Measurements from ENCODE around the gene DNASE1L1.

Gene DNASE1L1

DNA sequence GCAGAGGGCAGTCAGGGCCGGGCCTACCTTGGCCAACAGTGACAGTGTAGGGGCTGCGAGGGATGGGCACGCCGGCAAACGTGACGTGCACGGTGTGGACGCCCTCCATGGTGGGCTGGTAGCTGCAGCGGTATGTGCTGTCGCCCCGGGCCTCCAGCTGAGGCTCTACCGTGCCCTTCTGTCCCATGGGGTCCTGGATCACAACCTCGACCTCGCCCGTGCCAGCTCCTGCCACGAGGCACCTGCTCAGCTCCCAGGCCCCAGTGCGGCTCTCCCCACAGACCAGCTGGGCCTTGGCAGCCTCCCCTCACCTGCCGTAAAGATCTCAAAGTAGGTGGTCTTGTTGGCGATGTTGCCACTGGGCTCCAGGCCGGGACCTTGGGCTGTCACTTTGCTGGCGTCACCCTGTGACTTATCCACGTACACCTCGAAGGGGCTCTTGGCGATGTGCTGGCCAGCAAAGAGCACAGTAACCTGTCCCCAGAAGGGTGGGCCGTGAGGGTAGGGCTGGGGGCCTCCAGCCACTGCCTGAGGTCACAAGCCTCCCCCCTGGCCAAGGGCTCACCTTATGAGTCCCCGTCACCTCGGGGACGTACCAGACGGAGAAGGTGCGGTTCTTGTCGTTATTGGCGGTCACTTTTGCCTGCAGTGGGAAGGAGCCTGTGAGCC, 42.9 kb downstream of the DNASE1L1 start:
- no peak for DNase-seq

DNA sequence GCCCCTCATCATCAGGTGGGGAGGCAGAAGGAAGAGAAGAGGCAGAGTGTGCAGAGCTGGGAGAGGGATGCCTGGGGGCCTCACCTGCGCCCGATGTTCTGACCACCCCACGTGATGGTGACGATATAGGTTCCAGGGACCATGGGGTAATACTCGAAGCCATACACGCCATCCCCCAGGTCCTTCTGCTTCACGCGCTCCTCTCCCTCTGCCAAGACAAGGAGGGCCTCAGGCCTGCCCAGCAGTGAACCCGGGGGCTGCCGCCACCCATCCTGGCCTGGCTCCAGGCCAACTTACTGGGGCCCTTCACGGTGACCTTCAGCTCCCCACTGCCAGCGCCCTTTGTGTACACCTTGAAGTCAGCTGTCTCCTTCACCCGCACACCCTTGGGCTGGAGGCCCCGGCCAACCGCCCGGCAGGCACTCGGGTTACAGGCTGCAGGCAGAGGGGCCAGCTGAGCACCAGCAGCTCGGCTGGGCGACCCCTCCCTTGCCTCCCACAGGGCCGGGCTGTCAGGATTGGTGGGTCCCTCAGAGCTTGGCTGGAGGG, 43.9 kb downstream of the DNASE1L1 start:
- no peak for DNase-seq

DNA sequence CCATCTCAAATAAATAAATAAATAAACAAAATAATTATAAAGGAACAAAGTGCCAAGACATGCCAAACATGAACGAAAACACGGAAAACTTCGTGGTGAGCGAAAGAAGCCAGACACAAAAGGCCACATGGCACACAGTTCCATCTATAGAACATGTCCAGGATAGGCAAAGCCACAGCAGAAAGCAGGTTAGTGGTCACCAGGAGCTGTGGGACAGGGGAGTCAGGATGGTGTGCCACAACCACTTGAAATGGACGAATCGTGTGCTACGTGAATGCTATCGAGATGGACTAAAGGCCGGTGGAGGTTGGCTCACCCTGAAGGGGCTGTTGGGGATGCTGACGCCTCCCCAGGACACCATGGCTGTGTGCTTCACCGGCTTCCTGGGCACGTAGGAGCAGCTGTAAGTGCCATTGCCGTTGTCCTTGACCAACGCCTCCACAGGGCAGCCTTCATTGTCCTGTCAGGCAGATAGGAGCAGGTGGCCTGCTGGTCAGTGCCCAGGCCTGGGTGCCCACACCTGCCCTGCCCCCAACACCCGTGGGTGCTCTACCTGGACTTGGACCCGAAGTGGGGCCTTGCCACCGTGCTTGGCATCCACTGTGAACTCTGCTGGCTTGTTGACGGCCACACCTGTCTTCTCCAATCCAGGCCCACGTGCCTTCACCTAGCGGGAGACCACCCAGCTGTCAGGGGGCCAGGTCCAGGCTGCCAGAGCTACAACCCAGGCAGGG, 45.2 kb downstream of the DNASE1L1 start:
- DNase-seq: no peak

DNA sequence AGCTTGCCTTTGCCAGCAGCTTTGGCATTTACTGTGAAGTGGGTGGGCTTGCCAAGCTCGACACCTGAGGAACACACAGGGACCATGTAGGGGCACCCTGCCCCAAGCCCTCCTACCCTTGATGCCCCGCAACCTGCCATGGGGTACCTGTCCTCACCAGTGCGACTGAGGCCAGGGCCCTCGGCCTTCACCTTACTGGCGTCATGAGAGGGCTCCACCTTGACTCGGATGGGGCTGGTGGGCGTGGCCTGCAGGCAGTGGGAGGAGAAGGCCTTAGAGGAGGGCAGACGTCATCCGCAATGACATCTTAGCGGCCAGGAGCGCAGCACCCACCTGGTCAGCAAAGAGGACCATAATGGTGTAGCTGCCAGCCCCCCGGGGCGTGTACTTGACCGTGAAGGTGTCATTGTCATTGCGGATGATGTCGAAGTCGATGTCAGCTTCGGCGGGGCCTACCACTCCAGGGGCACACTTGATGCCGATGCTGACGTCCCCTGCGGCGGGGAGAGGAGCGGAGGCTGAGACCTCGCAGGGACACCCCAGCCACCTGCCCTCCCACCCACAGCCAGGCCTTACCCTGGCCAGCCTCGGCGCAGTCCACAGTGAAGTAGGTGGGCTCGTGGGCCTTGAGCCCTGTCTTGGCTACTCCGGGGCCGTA, 46.8 kb downstream of the DNASE1L1 start:
- no peak for DNase-seq

DNA sequence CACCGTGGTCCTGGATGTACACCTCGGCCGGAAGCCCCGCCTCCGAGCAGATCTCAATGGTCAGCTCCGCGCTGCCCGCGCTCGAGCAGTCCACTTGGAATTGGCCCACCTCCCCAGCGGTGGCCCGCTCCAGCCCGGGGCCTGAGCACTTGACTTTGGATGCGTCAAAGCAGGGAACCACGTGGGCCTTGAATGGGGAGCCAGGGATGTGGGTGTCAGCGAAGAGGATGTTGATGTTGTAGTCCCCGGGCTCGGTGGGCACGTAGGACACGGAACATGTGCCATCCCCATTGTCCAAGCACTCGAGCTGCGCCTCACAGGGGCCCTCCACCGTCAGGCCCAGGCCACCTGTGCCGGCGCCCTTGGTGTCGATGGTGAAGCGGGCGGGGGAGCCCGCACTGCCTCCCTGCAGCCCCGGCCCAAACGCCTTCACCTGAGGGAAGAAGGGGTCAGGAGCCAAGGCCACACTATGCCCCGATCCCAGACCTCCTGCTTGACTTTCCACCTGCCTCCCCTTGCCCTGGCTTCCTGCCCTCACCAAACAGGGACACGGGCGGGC, 48.8 kb downstream of the DNASE1L1 start:
- DNase-seq: no peak

DNA sequence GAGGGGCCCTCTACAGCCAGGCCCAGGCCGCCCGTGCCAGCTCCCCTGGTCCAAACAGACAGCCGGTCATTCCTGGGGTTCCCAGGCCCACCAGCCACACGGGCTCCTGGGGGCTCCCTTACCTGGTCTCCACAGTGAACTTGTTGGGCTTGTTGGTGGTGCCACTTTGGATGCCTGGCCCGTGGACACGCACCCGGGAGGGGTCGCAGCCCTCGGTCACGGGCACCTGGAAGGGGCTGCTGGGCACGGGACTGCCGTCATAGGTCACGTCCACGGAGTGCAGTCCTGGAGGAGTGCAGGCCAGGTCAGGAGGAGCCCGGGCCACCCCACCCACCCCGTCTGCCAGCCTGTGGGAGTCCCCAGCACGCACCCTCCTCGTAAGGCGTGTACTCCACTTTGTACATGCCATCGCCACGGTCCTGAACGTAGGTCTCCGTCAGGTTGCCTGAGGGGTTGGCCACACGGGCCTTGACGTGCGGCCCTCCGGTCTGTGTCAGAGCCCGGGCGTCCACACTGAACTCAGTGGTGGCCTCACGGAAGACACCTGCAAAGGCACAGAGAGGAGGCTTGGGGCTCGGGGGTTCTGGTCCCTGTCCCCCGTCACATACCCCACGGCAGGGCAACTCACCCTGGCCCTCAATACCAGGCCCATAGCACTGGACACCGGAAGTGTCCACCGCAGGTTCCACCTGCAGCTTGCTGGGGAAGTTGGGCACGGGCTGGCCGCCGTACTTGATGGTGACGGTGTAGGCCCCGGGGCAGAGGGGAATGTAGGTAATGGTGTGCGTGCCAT, 49.5 kb downstream of the DNASE1L1 start:
- DNase-seq: no peak

DNA sequence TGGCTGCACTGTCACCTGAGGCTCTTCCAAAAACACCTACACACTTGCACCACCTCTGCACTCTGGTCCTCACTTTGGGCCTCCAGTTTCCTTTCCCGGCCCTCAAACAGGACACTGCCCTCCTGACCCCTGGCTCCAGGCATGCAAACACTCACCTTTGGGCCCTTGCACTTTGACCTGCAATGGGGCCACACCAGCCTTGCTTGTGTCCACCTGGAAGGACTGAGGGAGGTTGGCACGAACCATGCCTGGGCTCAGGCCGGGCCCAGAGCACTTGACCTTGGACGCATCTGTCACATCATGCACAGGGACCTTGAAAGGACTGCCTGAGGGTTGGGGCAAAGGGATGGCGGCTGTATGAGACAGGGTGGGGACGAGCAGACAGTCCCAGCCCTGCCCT, 50.2 kb downstream of the DNASE1L1 start:
- no peak for DNase-seq

DNA sequence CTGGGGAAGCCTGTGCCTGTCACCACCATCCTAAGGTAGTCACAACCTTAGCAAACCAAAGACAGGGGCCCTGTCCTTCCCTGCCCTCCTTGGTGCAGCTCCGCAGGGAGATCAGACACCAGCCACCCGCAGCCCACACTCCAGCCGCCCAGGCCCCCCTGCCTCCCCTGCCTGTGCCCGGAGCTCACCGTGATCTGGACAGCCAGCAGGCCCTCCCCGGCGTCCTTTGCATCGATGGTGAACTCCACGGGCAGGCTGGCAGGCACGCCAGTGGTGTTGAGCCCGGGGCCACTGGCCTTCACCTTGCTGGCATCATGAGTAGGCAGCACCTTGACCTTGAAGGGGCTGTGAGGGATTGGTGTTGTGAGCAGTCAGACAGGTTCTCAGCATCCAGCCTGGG, 51.0 kb downstream of the DNASE1L1 start:
- no peak for DNase-seq

DNA sequence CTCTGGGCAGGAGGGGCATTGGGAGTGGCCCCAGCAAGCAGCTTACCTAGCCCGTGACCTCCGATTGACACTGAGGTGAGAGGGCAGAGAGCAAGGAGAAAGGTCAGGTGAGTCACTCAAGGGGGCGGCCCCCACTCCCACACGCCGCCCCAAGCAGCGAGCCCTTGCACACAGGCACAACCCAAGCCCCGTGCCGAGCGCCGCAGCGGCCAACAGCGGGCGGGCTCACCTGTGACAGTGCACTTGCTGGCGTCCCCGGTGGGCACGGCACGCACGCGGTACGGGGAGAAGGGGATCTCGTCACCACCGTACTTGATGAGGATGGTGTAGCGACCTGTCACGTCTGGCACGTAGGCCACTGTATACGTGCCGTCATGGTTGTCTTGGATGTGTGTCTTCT, 51.8 kb downstream of the DNASE1L1 start:
- DNase-seq: no peak

DNA sequence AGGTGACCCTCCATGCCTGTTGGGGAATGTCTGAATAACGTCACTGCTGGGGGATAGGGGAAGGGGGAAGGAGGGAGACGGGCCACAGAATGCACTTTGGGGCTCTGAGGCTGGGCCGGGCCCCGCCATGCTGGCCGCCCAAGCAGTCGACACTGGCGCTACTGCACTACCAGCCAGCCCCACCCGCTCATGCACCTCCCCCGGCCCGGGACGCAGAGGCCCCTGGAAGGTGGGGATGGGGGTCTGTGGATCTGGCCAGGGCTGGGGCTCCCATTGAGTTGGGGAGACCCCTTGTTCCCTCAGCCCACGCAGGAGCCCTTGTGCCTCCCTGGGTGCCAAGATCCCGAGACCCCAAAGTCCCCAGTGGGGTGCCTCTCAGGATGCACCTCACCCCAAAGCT, 52.5 kb downstream of the DNASE1L1 start:
- DNase-seq: no peak

DNA sequence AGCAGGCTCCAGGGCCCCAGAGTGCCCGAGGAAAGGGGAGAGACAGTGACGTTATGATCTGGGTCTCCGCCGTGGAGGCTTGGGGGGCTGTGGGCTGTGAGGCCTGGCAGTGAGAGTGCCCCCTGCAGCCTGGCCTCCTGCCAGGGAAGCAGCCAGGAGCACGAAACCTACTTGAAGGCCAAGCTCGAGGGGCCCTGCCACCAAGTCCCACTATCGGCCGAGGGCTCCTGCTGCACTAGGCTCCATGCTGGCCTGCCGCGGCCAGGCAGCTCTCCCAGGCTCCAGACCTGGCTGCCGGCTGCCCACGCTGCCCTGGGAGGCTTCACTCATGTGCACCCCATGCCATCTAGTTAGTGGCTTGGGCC, 53.3 kb downstream of the DNASE1L1 start:
- DNase-seq: no peak

DNA sequence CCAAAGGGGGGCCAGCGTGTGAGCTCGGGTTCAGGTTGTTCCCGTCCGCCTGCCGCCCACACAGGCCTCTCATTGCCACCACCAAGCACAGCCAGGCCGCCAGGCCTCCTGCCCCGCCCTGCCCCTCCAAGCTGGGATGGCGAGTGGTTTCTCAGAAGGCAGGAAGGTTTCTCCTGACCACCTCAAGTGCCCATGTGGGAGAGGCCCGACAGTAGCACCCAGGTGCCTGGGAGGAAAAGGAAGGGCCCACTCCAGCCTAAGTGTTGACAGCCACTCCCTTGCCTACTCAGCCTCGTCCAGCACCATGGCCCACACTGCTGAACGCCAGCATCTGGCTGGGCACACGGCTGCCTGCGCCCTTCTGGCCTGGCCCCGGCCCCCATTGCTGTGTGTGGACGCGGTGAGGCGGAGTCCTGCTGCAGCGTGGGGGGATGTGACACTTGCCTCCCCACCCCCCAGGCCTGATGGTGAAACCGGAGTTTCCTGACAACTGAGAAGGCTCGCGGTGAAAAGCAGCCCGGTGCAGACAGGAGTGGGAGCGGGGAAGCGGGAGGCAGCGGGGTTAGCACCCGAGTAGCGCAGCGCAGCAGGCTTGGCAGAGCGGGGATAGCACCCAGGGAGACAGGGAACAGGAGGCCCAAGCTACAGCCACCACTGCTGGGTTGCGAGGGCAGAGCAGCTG, 53.8 kb downstream of the DNASE1L1 start:
- no peak for DNase-seq

DNA sequence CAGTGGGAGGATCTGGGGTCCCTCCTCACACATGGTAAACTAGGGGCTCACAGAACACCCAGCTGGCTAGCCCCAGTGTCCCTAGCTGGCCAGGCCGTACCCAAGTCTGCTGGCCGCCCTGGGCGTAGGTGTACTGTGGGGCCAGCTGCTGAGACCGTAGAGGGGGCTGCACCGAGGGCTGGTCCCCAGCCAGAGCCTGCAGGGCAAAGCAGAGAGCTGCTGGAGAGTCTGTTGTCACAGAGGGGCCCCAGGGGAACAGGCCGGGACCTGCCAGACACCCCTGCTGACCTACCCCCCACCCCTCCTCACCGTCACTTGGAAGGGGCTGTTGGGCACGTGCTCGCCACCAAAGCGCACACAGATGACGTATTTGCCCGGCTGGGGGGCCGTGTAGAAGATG, 54.5 kb downstream of the DNASE1L1 start:
- DNase-seq: no peak

DNA sequence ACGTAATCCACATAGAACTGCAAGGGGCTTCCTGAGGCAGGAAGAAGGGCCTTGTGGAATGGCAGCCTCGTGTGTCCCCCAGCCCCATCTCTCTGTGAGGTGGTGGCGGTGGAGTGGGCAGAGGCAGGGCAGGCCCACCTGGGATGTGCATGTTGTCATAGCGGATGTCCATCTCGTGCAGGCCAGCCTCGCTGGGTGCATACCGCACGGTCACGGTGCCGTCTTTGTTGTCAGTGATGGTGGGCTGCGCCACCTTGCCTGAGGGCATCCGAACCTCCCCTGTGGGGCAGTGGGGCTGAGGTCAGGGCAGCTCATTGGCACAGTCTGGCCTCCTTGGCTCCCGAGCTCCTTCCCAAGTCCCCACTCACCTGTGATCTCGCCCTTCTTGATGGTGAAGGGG, 55.0 kb downstream of the DNASE1L1 start:
- no peak for DNase-seq

DNA sequence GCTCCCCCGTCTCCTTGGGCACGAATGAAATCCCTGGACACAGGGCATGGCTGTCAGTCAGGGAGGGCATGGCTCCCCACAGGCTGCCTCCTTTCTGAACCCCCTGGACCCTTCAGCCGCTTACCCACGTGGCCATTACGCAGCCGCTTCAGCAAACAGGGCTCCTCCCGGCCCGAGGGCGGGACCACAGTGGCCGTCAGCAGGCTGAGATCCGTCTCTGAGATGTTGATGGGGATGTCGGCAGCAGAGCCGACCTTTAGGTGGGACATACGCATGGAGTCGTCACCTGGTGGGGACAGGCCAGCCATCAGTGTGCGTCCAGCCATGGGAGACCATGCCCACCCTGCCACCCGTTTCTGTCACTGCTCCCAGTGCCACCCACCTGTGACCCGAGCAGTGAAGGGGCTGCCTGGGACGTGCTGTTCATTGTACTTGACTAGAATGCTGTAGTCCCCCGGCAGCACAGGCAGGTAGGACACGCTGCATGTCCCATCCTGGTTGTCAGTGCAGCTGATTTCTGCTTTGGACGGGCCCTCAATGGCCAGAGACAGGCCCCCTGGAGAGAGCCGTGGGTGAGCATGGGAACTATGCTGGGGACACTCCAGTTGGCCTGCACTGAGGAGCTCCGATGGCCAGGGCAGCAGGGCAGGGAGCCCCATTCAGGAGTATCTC, 55.7 kb downstream of the DNASE1L1 start:
- no peak for DNase-seq

DNA sequence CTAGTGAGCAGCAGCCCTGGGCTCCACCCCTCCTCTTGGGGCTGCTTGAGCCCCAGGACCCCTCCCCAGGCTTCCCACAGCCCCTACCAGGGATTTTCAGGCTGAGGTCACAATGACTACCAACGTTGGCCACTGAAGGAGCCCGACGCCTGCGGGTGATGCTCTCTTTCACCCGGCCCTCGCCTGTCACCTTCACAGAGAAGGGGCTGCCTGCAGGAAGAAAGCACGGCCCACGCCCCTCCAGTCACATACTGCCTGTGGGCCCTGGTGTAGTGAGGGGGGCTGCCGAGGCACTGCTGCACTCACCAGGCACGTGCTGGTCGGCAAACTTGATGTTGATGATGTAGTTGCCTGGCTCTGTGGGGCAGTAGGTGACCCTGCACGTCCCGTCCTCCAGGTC, 56.6 kb downstream of the DNASE1L1 start:
- no peak for DNase-seq

DNA sequence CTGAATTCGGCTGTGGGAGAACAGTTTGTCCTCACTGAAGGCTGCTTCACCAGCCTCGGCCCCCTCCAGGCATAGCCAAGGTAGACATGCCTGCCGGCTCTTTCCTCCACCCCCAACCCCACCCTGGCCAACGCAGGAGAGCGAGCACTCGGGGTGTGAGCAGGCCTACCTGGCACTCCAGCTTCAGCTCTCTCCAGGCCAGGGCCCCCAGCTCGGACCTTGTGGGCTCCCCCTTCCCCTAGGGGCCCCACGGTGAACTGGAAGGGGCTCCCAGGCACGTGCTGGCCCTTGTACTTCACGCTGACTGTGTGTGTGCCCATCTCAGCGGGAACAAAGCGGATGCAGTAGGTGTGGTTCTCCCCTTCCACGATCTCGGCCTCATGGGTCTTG, 57.0 kb downstream of the DNASE1L1 start:
- no peak for DNase-seq

Data from NCI-H1048 (cell line).